GM12801 (cell line): Measurements from ENCODE around the gene OR8B4.

Experiments used
- TF ChIP-seq, protein P1 (sequence below): IDR thresholded peaks from one replicate; pipeline ENCODE4 v1.5.1; 2011; ENCODE audit warnings: control low read depth; ENCODE audit not compliant: insufficient read length; ENCODE audit errors: extremely low read depth

The OR8B4 gene

DNA sequence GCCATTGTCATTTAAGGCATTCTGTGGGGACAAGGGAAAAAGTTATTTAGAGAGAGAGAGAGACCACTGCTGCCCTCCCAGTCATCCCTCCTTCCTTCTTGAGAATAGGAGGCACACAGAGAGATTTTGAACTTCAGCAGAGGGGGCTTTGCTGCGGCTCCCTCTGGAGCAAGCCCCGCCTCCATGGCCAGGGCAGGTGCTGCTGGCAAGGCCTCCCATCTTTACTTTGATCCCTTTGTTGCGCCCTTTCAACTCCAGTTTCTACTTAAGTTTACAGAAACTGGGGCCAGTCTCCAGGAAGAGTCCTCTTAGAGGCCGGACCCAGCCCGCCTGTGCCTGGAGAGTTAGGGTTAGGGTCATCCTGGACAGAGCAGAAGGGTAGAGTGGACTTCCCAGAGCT lies 16.4 kb upstream of the OR8B4 start:
- TF ChIP-seq, protein P1, sequence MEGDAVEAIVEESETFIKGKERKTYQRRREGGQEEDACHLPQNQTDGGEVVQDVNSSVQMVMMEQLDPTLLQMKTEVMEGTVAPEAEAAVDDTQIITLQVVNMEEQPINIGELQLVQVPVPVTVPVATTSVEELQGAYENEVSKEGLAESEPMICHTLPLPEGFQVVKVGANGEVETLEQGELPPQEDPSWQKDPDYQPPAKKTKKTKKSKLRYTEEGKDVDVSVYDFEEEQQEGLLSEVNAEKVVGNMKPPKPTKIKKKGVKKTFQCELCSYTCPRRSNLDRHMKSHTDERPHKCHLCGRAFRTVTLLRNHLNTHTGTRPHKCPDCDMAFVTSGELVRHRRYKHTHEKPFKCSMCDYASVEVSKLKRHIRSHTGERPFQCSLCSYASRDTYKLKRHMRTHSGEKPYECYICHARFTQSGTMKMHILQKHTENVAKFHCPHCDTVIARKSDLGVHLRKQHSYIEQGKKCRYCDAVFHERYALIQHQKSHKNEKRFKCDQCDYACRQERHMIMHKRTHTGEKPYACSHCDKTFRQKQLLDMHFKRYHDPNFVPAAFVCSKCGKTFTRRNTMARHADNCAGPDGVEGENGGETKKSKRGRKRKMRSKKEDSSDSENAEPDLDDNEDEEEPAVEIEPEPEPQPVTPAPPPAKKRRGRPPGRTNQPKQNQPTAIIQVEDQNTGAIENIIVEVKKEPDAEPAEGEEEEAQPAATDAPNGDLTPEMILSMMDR, result no peak

DNA sequence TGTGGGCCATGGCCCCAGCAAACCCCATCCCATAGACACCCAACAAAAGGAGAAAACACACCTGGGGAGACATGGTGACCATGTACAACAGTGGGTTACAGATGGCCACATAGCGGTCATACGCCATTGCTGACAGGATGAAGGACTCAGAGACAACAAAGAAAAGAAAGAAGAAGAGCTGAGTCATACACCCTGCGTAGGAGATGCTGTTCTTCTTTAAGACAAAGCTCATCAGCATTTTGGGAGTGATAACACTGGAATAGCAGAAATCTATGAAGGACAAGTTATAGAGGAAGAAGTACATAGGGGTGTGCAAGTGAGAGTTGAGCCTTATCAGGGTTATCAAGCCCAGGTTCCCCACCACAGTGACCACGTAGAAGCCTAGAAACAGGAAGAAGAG lies 15.9 kb upstream of the OR8B4 start:
- TF ChIP-seq, protein P1, result no peak

DNA sequence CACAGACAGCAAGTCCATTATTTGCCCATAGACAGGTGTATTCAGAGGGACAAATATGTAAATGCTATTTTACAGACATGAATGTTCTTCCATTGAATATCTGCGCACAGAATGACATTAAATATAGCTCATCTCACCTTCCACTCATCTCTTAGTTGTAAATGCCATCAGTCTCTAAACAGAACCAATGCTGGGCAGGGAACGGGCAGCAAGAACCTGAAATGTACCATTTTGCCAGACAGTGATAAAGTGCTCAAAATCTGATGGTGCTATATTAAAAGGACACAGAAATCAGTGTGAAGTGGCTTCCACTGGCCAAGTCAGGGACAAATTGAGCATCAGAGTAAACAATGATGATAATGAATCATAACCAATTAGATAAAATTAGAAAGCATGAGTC lies 10.0 kb upstream of the OR8B4 start:
- TF ChIP-seq, protein P1, result no peak

DNA sequence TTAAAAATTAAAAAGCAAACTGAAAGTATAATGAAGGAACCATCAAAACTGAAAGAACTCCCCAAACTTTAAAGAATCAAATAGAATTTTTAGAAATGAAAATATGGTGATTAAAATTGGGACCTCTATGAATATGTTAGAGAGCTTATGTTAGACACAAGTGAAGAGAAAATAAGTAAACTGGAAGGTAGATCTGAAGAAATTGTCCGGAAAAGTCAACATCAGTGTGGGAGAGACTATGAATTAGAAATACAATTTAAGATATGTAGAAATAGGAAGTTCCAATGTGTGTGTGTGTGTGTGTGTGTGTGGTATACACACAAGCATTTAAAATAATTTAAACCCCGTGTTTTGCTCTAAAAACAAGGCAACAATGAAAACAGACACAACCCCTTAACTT lies 4.9 kb upstream of the OR8B4 start:
- TF ChIP-seq, protein P1, result no peak

DNA sequence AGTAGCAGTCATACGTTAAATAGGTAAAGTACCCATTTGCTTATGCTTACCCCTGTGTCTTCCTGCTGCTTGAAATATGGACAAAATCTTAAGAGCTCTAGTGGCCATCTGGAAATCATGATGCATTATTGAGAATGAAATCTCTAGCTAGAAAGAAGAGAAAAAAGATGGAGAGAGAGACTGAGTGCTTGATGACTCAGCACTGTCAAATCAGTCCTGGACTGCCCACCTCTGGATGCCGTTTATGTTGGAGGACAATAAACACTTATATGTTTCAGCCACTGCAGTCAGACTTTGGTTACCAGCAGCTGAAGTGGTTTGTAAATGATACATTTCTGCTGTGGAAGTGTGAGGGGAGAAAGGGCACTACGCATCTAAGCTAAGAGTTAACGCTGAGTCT lies 3.6 kb downstream of the OR8B4 start:
- TF ChIP-seq, protein P1, result no peak

DNA sequence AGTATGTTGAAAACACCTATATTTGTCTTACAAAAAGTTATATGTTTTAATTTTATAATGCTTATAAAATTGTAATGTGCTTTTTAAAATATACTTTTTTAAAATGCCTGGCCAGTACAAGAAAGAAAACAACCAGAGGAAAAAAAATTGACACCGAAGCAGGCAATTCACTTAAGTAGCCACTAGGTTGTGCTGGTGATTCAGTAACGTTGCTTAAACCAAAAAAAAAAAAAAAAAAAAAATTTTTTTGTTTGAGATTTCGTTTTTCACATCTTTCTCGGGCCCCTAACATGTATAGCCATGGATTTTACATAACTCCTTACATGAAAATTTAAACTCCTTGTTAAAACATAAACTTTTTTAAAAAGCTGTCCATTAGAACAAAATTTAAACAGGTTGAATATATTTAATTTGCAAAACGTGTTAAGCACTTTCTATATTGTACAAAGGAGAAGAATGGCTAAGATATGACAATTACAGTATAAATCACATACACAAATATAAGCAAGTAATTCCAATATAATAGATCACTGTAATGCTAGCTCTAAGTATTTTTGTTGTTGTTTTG lies 9.2 kb downstream of the OR8B4 start:
- TF ChIP-seq, protein P1, result no peak

DNA sequence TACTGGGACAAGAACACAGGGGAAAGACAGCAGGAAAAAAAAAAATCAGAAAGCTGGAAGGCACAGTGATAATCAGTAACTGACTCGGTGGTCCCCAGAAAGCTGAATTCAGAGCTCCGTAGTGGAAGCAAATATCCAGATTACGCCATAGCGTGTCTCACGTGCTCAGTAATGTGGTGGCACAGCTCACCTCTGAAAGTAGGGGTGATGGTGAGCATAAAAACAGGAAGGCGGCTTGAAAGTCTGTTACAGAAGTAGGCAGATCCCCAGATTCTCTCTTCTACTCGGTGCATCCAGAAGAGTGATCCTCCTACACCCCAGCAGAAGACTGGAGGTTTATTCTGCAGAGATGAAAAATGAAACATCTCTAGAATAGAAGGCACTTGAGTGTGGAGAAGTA lies 14.8 kb downstream of the OR8B4 start:
- TF ChIP-seq, protein P1, result no peak

DNA sequence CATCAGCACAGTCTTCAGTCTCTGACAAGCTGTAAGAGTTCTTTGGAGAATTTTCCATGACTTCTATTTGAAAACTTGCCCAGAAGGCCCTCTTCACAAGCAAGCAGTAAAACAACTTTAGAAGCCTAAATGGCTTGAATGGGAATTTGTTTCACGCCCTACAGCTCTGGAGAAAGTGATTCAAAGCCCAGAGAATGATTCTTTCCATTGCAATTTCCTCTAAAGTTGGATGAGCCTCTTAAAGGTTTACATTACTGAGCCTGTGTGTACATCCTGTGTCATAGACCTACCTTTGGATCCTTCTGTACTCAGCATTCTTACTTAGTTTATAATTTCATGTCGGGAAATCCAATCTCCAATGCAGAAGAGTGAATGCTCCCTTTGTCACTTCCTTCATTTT lies 19.1 kb downstream of the OR8B4 start:
- TF ChIP-seq, protein P1, result no peak
